Measurements from ENCODE around the gene CLPX. TPM values are rescaled to one million over a fixed set of nuclear protein-coding genes. Genes with fewer than 3 reads are reported as not detected.
A peak's percentile ranks its signal among the peaks of the same experiment; 100 is the strongest.

Gene CLPX
- polyA plus RNA-seq, 4 donors: 13.2 to 45.9 (median 18.4) TPM

GRCh38 chr15:65221697-65222096 is 36.6 kb upstream of the CLPX start:
- Histone ChIP-seq H3K36me3 (ENCODE audit: control insufficient read depth in 3 of 3, insufficient read depth in 2 of 3, low read depth in 1 of 3, low read length in 3 of 3) (no peaks in the 10 kb centered on the region), H3K9me3 (ENCODE audit: control insufficient read depth in 2 of 2, insufficient read depth in 1 of 2, low read depth in 1 of 2, low read length in 1 of 2) (no peaks in the 10 kb centered on the region), H3K4me1 (ENCODE audit: control insufficient read depth in 3 of 3, insufficient read depth in 2 of 3, low read depth in 1 of 3, low read length in 2 of 3) (peaks cover 0 to 23% (median 0%) of the 10 kb centered on the region in 3 donors), H3K4me3 (ENCODE audit: low read depth in 1 of 3, low read length in 3 of 3) (no peak overlapping the region), H3K27ac (ENCODE audit: low read depth in 1 of 3, low read length in 2 of 3) (peak overlapping the region in 1 of 3 donors; percentile 87), H3K27me3 (ENCODE audit: control insufficient read depth in 3 of 3, insufficient read depth in 3 of 3, low read length in 3 of 3) (no peaks in the 10 kb centered on the region)
- WGBS, 3 donors: 57 to 78% (median 59%) methylated on average over 2 of the region's 2 CpGs
- DNase-seq (peak; percentile 21 to 65), FAIRE-seq (no peak)

- Histone ChIP-seq H3K9me3 (ENCODE audit: control insufficient read depth in 2 of 2, insufficient read depth in 1 of 2, low read depth in 1 of 2, low read length in 1 of 2) (no peaks in the 10 kb centered on the region), H3K27me3 (ENCODE audit: control insufficient read depth in 3 of 3, insufficient read depth in 3 of 3, low read length in 3 of 3) (no peaks in the 10 kb centered on the region), H3K4me3 (ENCODE audit: low read depth in 1 of 3, low read length in 3 of 3) (no peak overlapping the region), H3K36me3 (ENCODE audit: control insufficient read depth in 3 of 3, insufficient read depth in 2 of 3, low read depth in 1 of 3, low read length in 3 of 3) (no peaks in the 10 kb centered on the region), H3K27ac (ENCODE audit: low read depth in 1 of 3, low read length in 2 of 3) (no peak overlapping the region), H3K4me1 (ENCODE audit: control insufficient read depth in 3 of 3, insufficient read depth in 2 of 3, low read depth in 1 of 3, low read length in 2 of 3) (peaks cover 0 to 18% (median 0%) of the 10 kb centered on the region in 3 donors)
- FAIRE-seq: no peak
- DNase-seq: no peak
- 69 to 94% (median 83%) methylated on average over 3 of the region's 3 CpGs for WGBS, 3 donors
Observed at GRCh38 chr15:65219137-65219536, 34.0 kb upstream of the CLPX start.

- Histone ChIP-seq H3K9me3 (ENCODE audit: control insufficient read depth in 2 of 2, insufficient read depth in 1 of 2, low read depth in 1 of 2, low read length in 1 of 2) (no peaks in the 10 kb centered on the region), H3K27ac (ENCODE audit: low read depth in 1 of 3, low read length in 2 of 3) (no peak overlapping the region), H3K36me3 (ENCODE audit: control insufficient read depth in 3 of 3, insufficient read depth in 2 of 3, low read depth in 1 of 3, low read length in 3 of 3) (no peaks in the 10 kb centered on the region), H3K4me3 (ENCODE audit: low read depth in 1 of 3, low read length in 3 of 3) (no peak overlapping the region), H3K27me3 (ENCODE audit: control insufficient read depth in 3 of 3, insufficient read depth in 3 of 3, low read length in 3 of 3) (no peaks in the 10 kb centered on the region), H3K4me1 (ENCODE audit: control insufficient read depth in 3 of 3, insufficient read depth in 2 of 3, low read depth in 1 of 3, low read length in 2 of 3) (peaks cover 0 to 14% (median 0%) of the 10 kb centered on the region in 3 donors)
- FAIRE-seq: no peak
- 74 to 85% (median 80%) methylated on average over 10 of the region's 10 CpGs for WGBS, 3 donors
- DNase-seq: no peak
Observed at GRCh38 chr15:65217526-65218482, 32.7 kb upstream of the CLPX start.

GRCh38 chr15:65215496-65215895 is 30.4 kb upstream of the CLPX start:
- no peaks in the 10 kb centered on the region for H3K36me3 ChIP-seq (ENCODE audit: control insufficient read depth in 3 of 3, insufficient read depth in 2 of 3, low read depth in 1 of 3, low read length in 3 of 3)
- H3K27ac ChIP-seq (ENCODE audit: low read depth in 1 of 3, low read length in 2 of 3): no peak overlapping the region
- FAIRE-seq (no peak), DNase-seq (no peak)
- H3K27me3 ChIP-seq (ENCODE audit: control insufficient read depth in 3 of 3, insufficient read depth in 3 of 3, low read length in 3 of 3): no peaks in the 10 kb centered on the region
- H3K4me3 ChIP-seq (ENCODE audit: low read depth in 1 of 3, low read length in 3 of 3): no peak overlapping the region
- peaks cover 0 to 8% (median 0%) of the 10 kb centered on the region in 3 donors for H3K4me1 ChIP-seq (ENCODE audit: control insufficient read depth in 3 of 3, insufficient read depth in 2 of 3, low read depth in 1 of 3, low read length in 2 of 3)
- H3K9me3 ChIP-seq (ENCODE audit: control insufficient read depth in 2 of 2, insufficient read depth in 1 of 2, low read depth in 1 of 2, low read length in 1 of 2): no peaks in the 10 kb centered on the region

- Histone ChIP-seq H3K36me3 (ENCODE audit: control insufficient read depth in 3 of 3, insufficient read depth in 2 of 3, low read depth in 1 of 3, low read length in 3 of 3) (no peaks in the 10 kb centered on the region), H3K4me3 (ENCODE audit: low read depth in 1 of 3, low read length in 3 of 3) (no peak overlapping the region), H3K4me1 (ENCODE audit: control insufficient read depth in 3 of 3, insufficient read depth in 2 of 3, low read depth in 1 of 3, low read length in 2 of 3) (peaks cover 0 to 8% (median 0%) of the 10 kb centered on the region in 3 donors), H3K27me3 (ENCODE audit: control insufficient read depth in 3 of 3, insufficient read depth in 3 of 3, low read length in 3 of 3) (no peaks in the 10 kb centered on the region), H3K27ac (ENCODE audit: low read depth in 1 of 3, low read length in 2 of 3) (no peak overlapping the region), H3K9me3 (ENCODE audit: control insufficient read depth in 2 of 2, insufficient read depth in 1 of 2, low read depth in 1 of 2, low read length in 1 of 2) (no peaks in the 10 kb centered on the region)
- FAIRE-seq (no peak), DNase-seq (no peak)
- WGBS, 3 donors: 77 to 81% (median 81%) methylated on average over 4 of the region's 4 CpGs
Observed at GRCh38 chr15:65214010-65214409, 28.9 kb upstream of the CLPX start.

- Histone ChIP-seq H3K27ac (ENCODE audit: low read depth in 1 of 3, low read length in 2 of 3) (no peak overlapping the region), H3K36me3 (ENCODE audit: control insufficient read depth in 3 of 3, insufficient read depth in 2 of 3, low read depth in 1 of 3, low read length in 3 of 3) (no peaks in the 10 kb centered on the region), H3K27me3 (ENCODE audit: control insufficient read depth in 3 of 3, insufficient read depth in 3 of 3, low read length in 3 of 3) (no peaks in the 10 kb centered on the region), H3K9me3 (ENCODE audit: control insufficient read depth in 2 of 2, insufficient read depth in 1 of 2, low read depth in 1 of 2, low read length in 1 of 2) (no peaks in the 10 kb centered on the region), H3K4me3 (ENCODE audit: low read depth in 1 of 3, low read length in 3 of 3) (no peak overlapping the region), H3K4me1 (ENCODE audit: control insufficient read depth in 3 of 3, insufficient read depth in 2 of 3, low read depth in 1 of 3, low read length in 2 of 3) (peaks cover 0 to 8% (median 0%) of the 10 kb centered on the region in 3 donors)
- FAIRE-seq: no peak
- no peak for DNase-seq
- 58 to 75% (median 72%) methylated on average over 2 of the region's 2 CpGs for WGBS, 3 donors
Observed at GRCh38 chr15:65213241-65213640, 28.1 kb upstream of the CLPX start.

- DNase-seq (peak; percentile 4 to 59), FAIRE-seq (no peak)
- H3K4me1 ChIP-seq (ENCODE audit: control insufficient read depth in 3 of 3, insufficient read depth in 2 of 3, low read depth in 1 of 3, low read length in 2 of 3): peaks cover 0 to 8% (median 0%) of the 10 kb centered on the region in 3 donors
- H3K27ac ChIP-seq (ENCODE audit: low read depth in 1 of 3, low read length in 2 of 3): no peak overlapping the region
- no peaks in the 10 kb centered on the region for H3K36me3 ChIP-seq (ENCODE audit: control insufficient read depth in 3 of 3, insufficient read depth in 2 of 3, low read depth in 1 of 3, low read length in 3 of 3)
- 58 to 69% (median 66%) methylated on average over 5 of the region's 5 CpGs for WGBS, 3 donors
- no peak overlapping the region for H3K4me3 ChIP-seq (ENCODE audit: low read depth in 1 of 3, low read length in 3 of 3)
- H3K9me3 ChIP-seq (ENCODE audit: control insufficient read depth in 2 of 2, insufficient read depth in 1 of 2, low read depth in 1 of 2, low read length in 1 of 2): no peaks in the 10 kb centered on the region
- no peaks in the 10 kb centered on the region for H3K27me3 ChIP-seq (ENCODE audit: control insufficient read depth in 3 of 3, insufficient read depth in 3 of 3, low read length in 3 of 3)
Observed at GRCh38 chr15:65212097-65212496, 27.0 kb upstream of the CLPX start.

GRCh38 chr15:65211482-65211982 is 26.4 kb upstream of the CLPX start:
- Histone ChIP-seq H3K36me3 (ENCODE audit: control insufficient read depth in 3 of 3, insufficient read depth in 2 of 3, low read depth in 1 of 3, low read length in 3 of 3) (no peaks in the 10 kb centered on the region), H3K9me3 (ENCODE audit: control insufficient read depth in 2 of 2, insufficient read depth in 1 of 2, low read depth in 1 of 2, low read length in 1 of 2) (no peaks in the 10 kb centered on the region), H3K27me3 (ENCODE audit: control insufficient read depth in 3 of 3, insufficient read depth in 3 of 3, low read length in 3 of 3) (no peaks in the 10 kb centered on the region), H3K4me1 (ENCODE audit: control insufficient read depth in 3 of 3, insufficient read depth in 2 of 3, low read depth in 1 of 3, low read length in 2 of 3) (peaks cover 0 to 8% (median 0%) of the 10 kb centered on the region in 3 donors), H3K4me3 (ENCODE audit: low read depth in 1 of 3, low read length in 3 of 3) (no peak overlapping the region), H3K27ac (ENCODE audit: low read depth in 1 of 3, low read length in 2 of 3) (no peak overlapping the region)
- WGBS, 3 donors: 57 to 66% (median 65%) methylated on average over 6 of the region's 6 CpGs
- DNase-seq (peak in 1 of 2 donors; percentile 25), FAIRE-seq (no peak)

Data from small intestine (tissue), 7 donors.